Heart right ventricle (tissue), 16 donors: ENCODE measurements around the gene CRYBG3. TPM values are rescaled to one million over a fixed set of nuclear protein-coding genes. Genes with fewer than 3 reads are reported as not detected.

Source experiments
- ATAC-seq, 8 donors: fragments of 200-7000 bp; cut with Tn5 transposase; one replicate each; pipeline ENCODE4 v1.9.1; 2020; ENCODE audit warnings: mild to moderate bottlenecking in 8 of 8, moderate library complexity in 8 of 8, moderate number of reproducible peaks in 1 of 8
- DNase-seq, 2 donors: peaks; one replicate each; pipeline ENCODE4 v3.0.0-alpha.2; 2020
- H3K27ac ChIP-seq, 10 donors: fragments of 200-600 bp; sonication (generic) in 2 of 10; one replicate each; pipeline versions ENCODE4 v1.5.0 to v1.8.0; 2020 to 2022; ENCODE audit warnings: mild to moderate bottlenecking in 3 of 10
- H3K27me3 ChIP-seq, 7 donors: fragments of 200-600 bp; one replicate each; pipeline ENCODE4 v1.8.0; 2021 to 2022; ENCODE audit warnings: mild to moderate bottlenecking in 2 of 7
- H3K36me3 ChIP-seq, 9 donors: fragments of 200-600 bp; sonication (generic) in 1 of 9; one replicate each; pipeline versions ENCODE4 v1.5.0 to v1.8.0; 2020 to 2022; ENCODE audit warnings: mild to moderate bottlenecking in 2 of 9
- H3K4me1 ChIP-seq, 9 donors: fragments of 200-600 bp; sonication (generic) in 1 of 9; one replicate each; pipeline versions ENCODE4 v1.5.0 to v1.8.0; 2020 to 2022; ENCODE audit warnings: mild to moderate bottlenecking in 4 of 9
- H3K4me3 ChIP-seq, 10 donors: fragments of 200-600 bp; sonication (generic) in 2 of 10; one replicate each; pipeline versions ENCODE4 v1.5.0 to v1.8.0; 2020 to 2022; ENCODE audit warnings: mild to moderate bottlenecking in 7 of 10, moderate library complexity in 2 of 10
- H3K9me3 ChIP-seq, 11 donors: fragments of 200-600 bp in 10 of 11; sonication (generic) in 2 of 11; one replicate each; pipeline versions ENCODE4 v1.5.0 to v1.8.0; 2013 to 2022; ENCODE audit warnings: mild to moderate bottlenecking in 2 of 11, control low read depth in 1 of 11, moderate library complexity in 1 of 11
- WGBS, 2 donors: extraction: QIAGEN DNeasy Blood & Tissue Kit; methylation state at CpG; one replicate each; pipeline ENCODE4 v1.1.7; 2013; ENCODE audit warnings: inconsistent platforms in 1 of 2; 5-methylcytosine and 5-hydroxymethylcytosine counted together
- intact Hi-C, 10 donors: fragments of 100-400 bp; cut with DNase I; formaldehyde crosslinking; loops; one replicate each; pipeline versions ENCODE4 v1.11.1 to v1.14.2; 2022
- polyA plus RNA-seq, 2 donors: library from polyadenylated mRNA; stranded (reverse); fragments of 200-250 nt; gene quantifications; one replicate each; pipeline ENCODE4 v1.2.3, GENCODE V29; 2013
- total RNA-seq, 10 donors: library from RNA; stranded (reverse); fragmentation: NEBNext Ultra II Directional in 3 of 10; extraction: Animal tissue kit (Norgen Biotek cat#: 25700) in 3 of 10; gene quantifications; one replicate each; pipeline versions ENCODE4 v1.2.1 to v1.2.4, GENCODE V29; 2021 to 2023
- TF ChIP-seq, protein P1 (sequence below), 9 donors: fragments of 200-600 bp; sonication (generic) in 2 of 9; IDR thresholded peaks; one replicate each; pipeline versions ENCODE4 v1.5.0 to v1.8.0; 2021 to 2022; ENCODE audit warnings: antibody characterized with exemption in 9 of 9, mild to moderate bottlenecking in 5 of 9, moderate library complexity in 1 of 9
- donor health status: Arrhythmogenic right ventricular cardiomyopathy.
- donor health status: ischemic (EF 13 %, LVEDD 7.1; RV severe dilation, severe dysfunction).
- donor health status: healthy with polysubstance abuse.
- donor health status: DM: no; HTN: yes; CAD: no.
- donor health status: DM: no; HTN: no; CAD: no.
- donor health status: ischemic (EF 25% LVEDD 6.9; RV normal size, moderate dysfunction).
- donor health status: ischemic (EF 25% LVEDD 5.7; RV mildly dilated, moderate dysfunction).
- donor health status: healthy.
- donor health status: DM: yes; HTN: yes; CAD: no.
- donor health status: Ischemic cardiomyopathy.
- donor health status: ischemic (EF 35%, LVEDD 5.7; RV mildly dilated, moderate dysfunction).
- donor health status: nonischemic (EF 11% LVEDD 7.7; RV severe dilation, severe dysfunction).
- donor health status: DM: yes; HTN: yes; CAD: no.
- donor health status: PGD.
- donor health status: ischemic (EF 29% LVEDD 5.4; RV normal size, mild dysfunction).
- donor health status: nonischemic (EF 23%, LVEDD 6.1; RV moderate dilation, normal function).

The CRYBG3 gene
- total and polyA plus RNA-seq, 12 donors, result 8.0 to 39.2 (median 25.5) TPM

DNA sequence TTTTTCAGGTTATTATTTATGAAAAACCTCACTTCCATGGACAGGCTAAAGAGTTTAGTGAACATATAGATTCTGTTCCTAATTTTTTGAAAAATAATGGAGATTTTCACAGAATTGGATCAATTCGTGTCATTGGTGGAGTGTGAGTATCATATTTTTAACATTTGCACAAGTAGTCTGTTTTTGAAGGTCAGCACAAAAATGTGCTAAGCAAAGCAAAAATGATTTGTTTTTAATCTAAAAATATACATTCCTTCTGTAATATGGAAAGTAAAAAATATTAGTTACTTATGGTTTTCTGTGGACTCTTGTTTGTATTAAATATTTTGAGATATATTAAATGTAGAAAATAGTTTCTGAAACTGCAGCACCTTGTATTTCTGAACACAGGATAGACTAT lies 71.0 kb downstream of the CRYBG3 start:
- Histone ChIP-seq H3K9me3 (no peaks in the 10 kb centered on the region), H3K4me3 (no peak overlapping the region), H3K36me3 (peaks cover 0 to 99% (median 37%) of the 10 kb centered on the region in 9 donors), H3K4me1 (no peaks in the 10 kb centered on the region), H3K27ac (no peak overlapping the region), H3K27me3 (no peaks in the 10 kb centered on the region)
- TF ChIP-seq, protein P1, sequence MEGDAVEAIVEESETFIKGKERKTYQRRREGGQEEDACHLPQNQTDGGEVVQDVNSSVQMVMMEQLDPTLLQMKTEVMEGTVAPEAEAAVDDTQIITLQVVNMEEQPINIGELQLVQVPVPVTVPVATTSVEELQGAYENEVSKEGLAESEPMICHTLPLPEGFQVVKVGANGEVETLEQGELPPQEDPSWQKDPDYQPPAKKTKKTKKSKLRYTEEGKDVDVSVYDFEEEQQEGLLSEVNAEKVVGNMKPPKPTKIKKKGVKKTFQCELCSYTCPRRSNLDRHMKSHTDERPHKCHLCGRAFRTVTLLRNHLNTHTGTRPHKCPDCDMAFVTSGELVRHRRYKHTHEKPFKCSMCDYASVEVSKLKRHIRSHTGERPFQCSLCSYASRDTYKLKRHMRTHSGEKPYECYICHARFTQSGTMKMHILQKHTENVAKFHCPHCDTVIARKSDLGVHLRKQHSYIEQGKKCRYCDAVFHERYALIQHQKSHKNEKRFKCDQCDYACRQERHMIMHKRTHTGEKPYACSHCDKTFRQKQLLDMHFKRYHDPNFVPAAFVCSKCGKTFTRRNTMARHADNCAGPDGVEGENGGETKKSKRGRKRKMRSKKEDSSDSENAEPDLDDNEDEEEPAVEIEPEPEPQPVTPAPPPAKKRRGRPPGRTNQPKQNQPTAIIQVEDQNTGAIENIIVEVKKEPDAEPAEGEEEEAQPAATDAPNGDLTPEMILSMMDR (IDR thresholded peaks at IDR 0.05), result no peak
- 90 to 98% methylated on average over 1 of the region's 1 CpG for whole genome bisulfite sequencing, 2 donors
- no peak for ATAC-seq
- DNase-seq, result no peak
- intact Hi-C loops, result loop anchor here in 2 of 10 donors (5.0 to 10.0 kb wide), 2 partner anchors 46 to 132 kb away; no protein-coding TSS in a partner anchor

DNA sequence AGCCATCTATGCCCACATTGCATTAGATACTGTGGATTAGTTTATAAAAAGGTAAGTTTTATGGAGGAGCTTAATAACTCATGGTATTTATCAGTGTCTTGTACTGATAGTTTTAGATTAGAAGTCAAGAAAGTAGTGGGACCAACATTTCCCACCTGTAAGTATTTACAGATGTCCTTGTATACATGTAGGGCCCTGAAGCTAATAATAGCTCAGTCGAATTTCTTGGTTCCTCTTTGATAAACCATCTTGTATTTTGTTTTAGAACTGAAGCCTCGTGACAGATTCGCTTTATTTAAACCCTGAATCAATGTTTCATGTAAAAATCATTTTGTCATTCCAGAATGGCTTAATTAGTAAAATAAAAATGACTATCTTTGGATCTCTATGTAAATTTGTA lies 73.4 kb downstream of the CRYBG3 start:
- ATAC-seq (no peak), DNase-seq (no peak)
- intact Hi-C loops, result loop anchor here in 2 of 10 donors (5.0 to 10.0 kb wide), 2 partner anchors 73 to 130 kb away; partner anchors contain the start of gene CRYBG3 (in 1 of the 2)
- H3K9me3 ChIP-seq, result no peaks in the 10 kb centered on the region
- H3K36me3 ChIP-seq, result peaks cover 0 to 97% (median 30%) of the 10 kb centered on the region in 9 donors
- 81 to 82% methylated on average over 3 of the region's 3 CpGs for WGBS, 2 donors
- TF ChIP-seq, protein P1 (IDR thresholded peaks at IDR 0.05), result no peak
- H3K4me3 ChIP-seq, result no peak overlapping the region
- H3K4me1 ChIP-seq, result peaks cover 0 to 8% (median 0%) of the 10 kb centered on the region in 9 donors
- no peaks in the 10 kb centered on the region for H3K27me3 ChIP-seq
- no peak overlapping the region for H3K27ac ChIP-seq

DNA sequence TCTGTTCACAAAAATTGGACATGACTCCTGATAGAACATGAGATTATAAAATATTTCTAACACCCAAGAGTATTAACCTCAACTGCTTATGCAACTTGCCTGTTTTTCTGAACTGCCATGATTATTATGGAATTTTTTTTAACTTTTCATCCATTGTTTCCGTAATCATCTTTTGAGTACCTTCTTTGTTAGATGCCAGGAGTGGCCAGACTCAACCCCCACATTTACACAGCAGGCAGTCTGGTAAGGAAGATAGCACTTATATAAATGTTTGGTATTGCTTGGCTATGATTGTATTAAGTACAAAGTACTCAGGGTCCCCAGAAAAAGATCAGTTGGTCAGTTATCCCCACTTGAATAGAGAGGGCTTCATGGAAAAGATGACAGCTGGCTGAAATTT lies 74.3 kb downstream of the CRYBG3 start:
- no peak for DNase-seq
- no peaks in the 10 kb centered on the region for H3K27me3 ChIP-seq
- H3K4me3 ChIP-seq, result no peak overlapping the region
- H3K4me1 ChIP-seq, result peaks cover 0 to 17% (median 6%) of the 10 kb centered on the region in 9 donors
- 95 to 98% methylated on average over 1 of the region's 1 CpG for WGBS, 2 donors
- peaks cover 0 to 98% (median 30%) of the 10 kb centered on the region in 9 donors for H3K36me3 ChIP-seq
- TF ChIP-seq, protein P1 (IDR thresholded peaks at IDR 0.05), result no peak
- intact Hi-C loops, result loop anchor here in 2 of 10 donors (5.0 to 10.0 kb wide), 2 partner anchors 74 to 129 kb away; partner anchors contain the start of gene CRYBG3 (in 1 of the 2)
- no peak for ATAC-seq
- no peak overlapping the region for H3K27ac ChIP-seq
- no peaks in the 10 kb centered on the region for H3K9me3 ChIP-seq

DNA sequence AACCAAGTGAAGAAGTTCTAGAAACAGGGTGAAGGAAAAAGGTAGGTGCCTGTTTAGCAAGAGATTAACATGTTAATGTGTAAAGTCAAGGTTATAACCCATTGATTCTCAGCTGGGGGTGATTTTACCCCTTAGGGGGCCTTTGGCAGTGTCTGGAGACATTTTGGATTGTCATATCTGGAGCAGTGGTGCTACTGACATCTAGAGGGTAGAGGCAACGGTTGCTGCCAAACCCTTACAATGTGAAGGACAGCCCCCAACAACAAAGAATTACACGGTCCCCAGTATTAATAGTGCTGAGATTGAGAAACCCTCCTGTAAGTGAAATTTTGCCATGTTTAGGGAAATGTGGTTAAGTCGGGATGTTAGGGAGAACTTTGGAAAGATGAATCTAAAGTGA lies 74.7 kb downstream of the CRYBG3 start:
- TF ChIP-seq, protein P1 (IDR thresholded peaks at IDR 0.05), result peak in 2 of 9 donors; percentile 12 to 19
- H3K9me3 ChIP-seq, result no peaks in the 10 kb centered on the region
- DNase-seq (no peak), ATAC-seq (no peak)
- no peak overlapping the region for H3K27ac ChIP-seq
- whole genome bisulfite sequencing, 2 donors, result 82 to 84% methylated on average over 3 of the region's 3 CpGs
- H3K4me3 ChIP-seq, result no peak overlapping the region
- intact Hi-C loops, result loop anchor here in 2 of 10 donors (5.0 to 10.0 kb wide), 2 partner anchors 74 to 128 kb away; partner anchors contain the start of gene CRYBG3 (in 1 of the 2)
- H3K36me3 ChIP-seq, result peaks cover 0 to 94% (median 30%) of the 10 kb centered on the region in 9 donors
- H3K27me3 ChIP-seq, result no peaks in the 10 kb centered on the region
- H3K4me1 ChIP-seq, result peaks cover 0 to 21% (median 7%) of the 10 kb centered on the region in 9 donors
